GM12878 (cell line): ENCODE measurements around the gene C16orf74. TPM values are rescaled to one million over a fixed set of nuclear protein-coding genes. Genes with fewer than 3 reads are reported as not detected.
A peak's percentile ranks its signal among the peaks of the same experiment; 100 is the strongest.

Experiments
- ATAC-seq: fragments of 200-7000 bp; cut with Tn5 transposase; 3 replicates; pipeline ENCODE4 v1.9.1; 2020; ENCODE audit warnings: mild to moderate bottlenecking, moderate library complexity
- BruUV-seq: library from RNA; stranded (reverse); fragments of 400-500 nt; replicated peaks from 2 replicates; lab custom pipeline; 2021; lab: Mats Ljungman, UMichigan
- CTCF ChIA-PET: fragments of 300-600 bp; sonication (Branson Sonifier 250); formaldehyde crosslinking; extraction: SDS; loops from one replicate; lab custom pipeline; 2021; ENCODE audit warnings: inconsistent platforms; lab: Yijun Ruan, JAX
- POLR2A ChIA-PET: fragments of 350-600 bp; formaldehyde crosslinking; extraction: SDS; loops from one replicate; lab custom pipeline; 2021; ENCODE audit warnings: inconsistent platforms; lab: Charles Lee
- RAD21 ChIA-PET: fragments of 300-600 bp; sonication (Branson Sonifier 250); formaldehyde crosslinking; loops from one replicate; lab custom pipeline; 2023; ENCODE audit warnings: antibody characterized with exemption; ENCODE audit not compliant: unreplicated experiment; lab: Charles Lee
- SMC1A ChIA-PET: fragments of 300-600 bp; sonication (Branson Sonifier 250); formaldehyde crosslinking; loops from one replicate; lab custom pipeline; 2023; ENCODE audit not compliant: unreplicated experiment, uncharacterized antibody; lab: Charles Lee
- DNase-seq: peaks from one replicate; pipeline ENCODE4 v3.0.0-alpha.2; 2011; ENCODE audit warnings: low read depth, low spot score
- FAIRE-seq: peaks from 3 replicates; lab custom pipeline; 2011; peaks lifted over from hg19 to GRCh38; lab: Jason Lieb, UNC
- H2AFZ ChIP-seq: 2 replicates; pipeline ENCODE4 v1.6.0; 2011; ENCODE audit warnings: low read depth, low read length, control low read depth; ENCODE audit not compliant: control insufficient read depth
- H3K27ac ChIP-seq: 2 replicates; pipeline ENCODE4 v1.5.1; 2011; ENCODE audit warnings: control low read depth; ENCODE audit not compliant: control insufficient read depth, insufficient read depth
- H3K27me3 ChIP-seq, 2 experiments: replicated peaks in 1 of 2; 2 replicates each; pipeline versions ENCODE4 v1.6.0 to v1.6.1; 2011; ENCODE audit warnings: low read length in 1 of 2; ENCODE audit not compliant: control insufficient read depth in 2 of 2, insufficient read depth in 2 of 2
- H3K36me3 ChIP-seq, 2 experiments: 2 replicates each; pipeline ENCODE4 v1.5.1; 2011; ENCODE audit warnings: low read length in 1 of 2; ENCODE audit not compliant: control insufficient read depth in 2 of 2, insufficient read depth in 2 of 2
- H3K4me1 ChIP-seq: 2 replicates; pipeline ENCODE4 v1.6.1; 2011; ENCODE audit warnings: mild to moderate bottlenecking, low read length, moderate library complexity, mixed read lengths; ENCODE audit not compliant: control insufficient read depth, insufficient read depth
- H3K4me2 ChIP-seq: 2 replicates; pipeline ENCODE4 v1.6.0; 2011; ENCODE audit warnings: control low read depth; ENCODE audit not compliant: control insufficient read depth, insufficient read depth
- H3K4me3 ChIP-seq: fragments of 200-600 bp; sonication (generic); 2 replicates; pipeline ENCODE4 v1.5.1; 2016
- H3K79me2 ChIP-seq: 2 replicates; pipeline ENCODE4 v1.6.0; 2011; ENCODE audit warnings: low read length; ENCODE audit not compliant: control insufficient read depth, insufficient read depth
- H3K9ac ChIP-seq: 2 replicates; pipeline ENCODE4 v1.8.0; 2011; ENCODE audit warnings: low read length, control low read depth, mixed read lengths; ENCODE audit not compliant: control insufficient read depth, insufficient read depth
- H3K9me3 ChIP-seq: replicated peaks from 3 replicates; pipeline ENCODE4 v1.5.1; 2011; ENCODE audit warnings: mild to moderate bottlenecking, low read length; ENCODE audit not compliant: control insufficient read depth, insufficient read depth
- H4K20me1 ChIP-seq: 2 replicates; pipeline ENCODE4 v1.6.0; 2011; ENCODE audit not compliant: control insufficient read depth, insufficient read depth
- ATF7 ChIP-seq: fragments of 450-650 bp; IDR thresholded peaks from 2 replicates; pipeline ENCODE4 v1.6.1; 2016; ENCODE audit warnings: low read depth, mild to moderate bottlenecking
- BHLHE40 ChIP-seq, 2 experiments: fragments of 450-650 bp in 1 of 2; IDR thresholded peaks; 2 replicates each; pipeline ENCODE4 v1.6.1; 2011 to 2017; ENCODE audit warnings: low read depth in 2 of 2, borderline replicate concordance in 1 of 2, improper control_type of control experiment in 1 of 2, low read length in 1 of 2, mild to moderate bottlenecking in 1 of 2
- CBX3 ChIP-seq: fragments of 200-600 bp; sonication (generic); IDR thresholded peaks from 2 replicates; pipeline ENCODE4 v1.6.1; 2016; ENCODE audit warnings: low read depth, borderline replicate concordance
- CBX5 ChIP-seq: sonication (generic); IDR thresholded peaks from 2 replicates; pipeline ENCODE4 v1.6.1; 2016; ENCODE audit warnings: low read depth, moderate library complexity, mild to moderate bottlenecking, inconsistent platforms
- EP300 ChIP-seq, 2 experiments: fragments of 150-350 bp in 1 of 2; IDR thresholded peaks; 2 replicates each; pipeline ENCODE4 v1.6.1; 2011 to 2012; ENCODE audit warnings: low read depth in 2 of 2, low read length in 2 of 2, borderline replicate concordance in 1 of 2, improper control_type of control experiment in 1 of 2, inconsistent platforms in 1 of 2; ENCODE audit not compliant: control insufficient read depth in 1 of 2
- FOXK2 ChIP-seq: fragments of 450-650 bp; IDR thresholded peaks from 2 replicates; pipeline ENCODE4 v1.6.1; 2017; ENCODE audit warnings: mild to moderate bottlenecking, moderate library complexity
- JUNB ChIP-seq: IDR thresholded peaks from 2 replicates; pipeline ENCODE4 v1.6.1; 2016; ENCODE audit warnings: antibody characterized with exemption, mild to moderate bottlenecking
- NBN ChIP-seq: fragments of 450-650 bp; IDR thresholded peaks from 2 replicates; pipeline ENCODE4 v1.6.1; 2016
- NFIC ChIP-seq: IDR thresholded peaks from 2 replicates; pipeline ENCODE4 v1.6.1; 2012; ENCODE audit warnings: low read depth, mild to moderate bottlenecking, inconsistent platforms, low read length, moderate library complexity
- POLR2AphosphoS5 ChIP-seq: IDR thresholded peaks from 2 replicates; pipeline ENCODE4 v1.6.1; 2011; ENCODE audit warnings: mild to moderate bottlenecking, low read length, inconsistent platforms
- RCOR1 ChIP-seq: conservative IDR thresholded peaks from 2 replicates; pipeline ENCODE4 v1.6.1; 2012; ENCODE audit warnings: low read depth, low read length, improper control_type of control experiment
- RUNX3 ChIP-seq: IDR thresholded peaks from 2 replicates; pipeline ENCODE4 v1.6.1; 2012; ENCODE audit warnings: low read length, inconsistent platforms
- SMAD1 ChIP-seq: fragments of 450-650 bp; IDR thresholded peaks from 2 replicates; pipeline ENCODE4 v1.6.1; 2018; ENCODE audit warnings: mild to moderate bottlenecking, low read depth; ENCODE audit not compliant: partially characterized antibody
- WRNIP1 ChIP-seq: IDR thresholded peaks from 2 replicates; pipeline ENCODE4 v1.6.1; 2011; ENCODE audit warnings: low read depth, low read length, improper control_type of control experiment, borderline replicate concordance
- YY1 ChIP-seq: IDR thresholded peaks from 2 replicates; pipeline ENCODE4 v1.6.1; 2011; ENCODE audit warnings: low read depth, mild to moderate bottlenecking, low read length
- ZBED1 ChIP-seq: IDR thresholded peaks from 2 replicates; pipeline ENCODE4 v1.6.1; 2016; ENCODE audit warnings: borderline replicate concordance
- ZNF24 ChIP-seq: fragments of 450-650 bp; IDR thresholded peaks from 2 replicates; pipeline ENCODE4 v1.6.1; 2017; ENCODE audit warnings: antibody characterized with exemption, mild to moderate bottlenecking
- ZNF622 ChIP-seq: fragments of 450-650 bp; IDR thresholded peaks from 2 replicates; pipeline ENCODE4 v1.6.1; 2017; ENCODE audit warnings: mild to moderate bottlenecking, inconsistent platforms
- ZSCAN29 ChIP-seq: fragments of 450-650 bp; IDR thresholded peaks from 2 replicates; pipeline ENCODE4 v1.6.1; 2017; ENCODE audit warnings: mild to moderate bottlenecking, moderate library complexity
- WGBS: methylation state at CpG from one replicate; pipeline ENCODE4 v1.1.6; 2016; ENCODE audit warnings: low lambda C conversion rate; ENCODE audit not compliant: insufficient replicate concordance, insufficient coverage; ENCODE audit errors: missing lambda C conversion rate; 5-methylcytosine and 5-hydroxymethylcytosine counted together
- in situ Hi-C: fragments of 300-500 bp; cut with MboI; formaldehyde crosslinking; loops from 9 replicates; pipeline ENCODE4 v1.14.3; 2018; ENCODE audit warnings: mixed read lengths
- intact Hi-C: fragments of 100-400 bp; cut with micrococcal nuclease; formaldehyde crosslinking; loops from one replicate; pipeline ENCODE4 v1.14.2; 2022; ENCODE audit not compliant: unreplicated experiment
- polyA plus RNA-seq, 11 experiments: library from polyadenylated mRNA; depleted of rRNA in 4 of 11; unstranded in 6 of 11; stranded (reverse) in 5 of 11; fragments of >200 nt; fragmentation: Nextera tagmentation in 4 of 11; fragmentation: Illumina TruSeq in 1 of 11; extraction: Ambion mirVana in 4 of 11; extraction: Trizol in 1 of 11; gene quantifications; 1 replicate in 1 of 11; 2 replicates in 10 of 11; pipeline versions ENCODE4 v1.2.1 to v1.2.3, GENCODE V29; 2011 to 2016; ENCODE audit warnings: inconsistent platforms in 2 of 11, missing spikeins in 2 of 11, low read depth in 1 of 11
- total RNA-seq, 4 experiments: library from RNA; depleted of rRNA in 3 of 4; stranded (reverse); fragments of >200 nt in 3 of 4; fragmentation: Illumina TruSeq in 1 of 4; extraction: Trizol in 1 of 4; gene quantifications; 2 replicates each; pipeline versions ENCODE4 v1.2.1 to v1.2.3, GENCODE V29; 2013 to 2021
- TF ChIP-seq, protein P1 (sequence below): fragments of 450-650 bp; IDR thresholded peaks from 2 replicates; pipeline ENCODE4 v1.6.1; 2016; ENCODE audit warnings: mild to moderate bottlenecking
- TF ChIP-seq, protein P2 (sequence below): fragments of 450-650 bp; IDR thresholded peaks from 2 replicates; pipeline ENCODE4 v1.6.1; 2016; ENCODE audit warnings: mild to moderate bottlenecking

The C16orf74 gene
- total and polyA plus RNA-seq, 10 of the 15 experiments (the other 5 are each of a cell fraction or from before 2014, with no cell fraction given) = 0.23 to 20.1 (median 6.8) TPM

DNA sequence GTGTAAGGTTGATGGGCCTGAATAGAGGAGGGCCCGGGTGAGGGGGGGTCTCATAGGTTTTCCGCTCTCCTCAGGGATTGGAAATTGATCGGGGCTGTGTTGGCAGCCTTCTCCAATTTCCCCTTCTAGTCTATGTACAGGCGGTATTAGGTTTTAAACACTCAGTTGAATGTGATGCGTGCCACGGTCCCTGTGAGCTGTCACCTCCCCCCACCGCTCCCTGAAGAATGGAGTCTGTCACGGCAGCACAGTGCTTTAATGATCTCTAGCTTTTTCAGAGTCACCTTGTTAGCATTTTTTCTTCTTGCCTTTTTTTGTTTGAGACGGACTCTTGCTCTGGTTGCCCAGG lies 49.4 kb upstream of the C16orf74 start:
- peak in 1 of 2 experiments; percentile 32; a peak in 1 of 4 replicates for TF ChIP-seq EP300 (IDR thresholded peaks at IDR 0.05; ENCODE audit: borderline replicate concordance in 1 of 2, control insufficient read depth in 1 of 2, low read depth in 2 of 2, low read length in 2 of 2)
- no peak for TF ChIP-seq ZBED1
- peak; percentile 1; the same call in 1 of the 2 replicates for TF ChIP-seq FOXK2
- TF ChIP-seq CBX5 = no peak
- no peak for TF ChIP-seq BHLHE40 (IDR thresholded peaks at IDR 0.05; ENCODE audit: borderline replicate concordance in 1 of 2, low read depth in 2 of 2, low read length in 1 of 2)
- no peak for TF ChIP-seq ZNF622
- TF ChIP-seq, protein P1, sequence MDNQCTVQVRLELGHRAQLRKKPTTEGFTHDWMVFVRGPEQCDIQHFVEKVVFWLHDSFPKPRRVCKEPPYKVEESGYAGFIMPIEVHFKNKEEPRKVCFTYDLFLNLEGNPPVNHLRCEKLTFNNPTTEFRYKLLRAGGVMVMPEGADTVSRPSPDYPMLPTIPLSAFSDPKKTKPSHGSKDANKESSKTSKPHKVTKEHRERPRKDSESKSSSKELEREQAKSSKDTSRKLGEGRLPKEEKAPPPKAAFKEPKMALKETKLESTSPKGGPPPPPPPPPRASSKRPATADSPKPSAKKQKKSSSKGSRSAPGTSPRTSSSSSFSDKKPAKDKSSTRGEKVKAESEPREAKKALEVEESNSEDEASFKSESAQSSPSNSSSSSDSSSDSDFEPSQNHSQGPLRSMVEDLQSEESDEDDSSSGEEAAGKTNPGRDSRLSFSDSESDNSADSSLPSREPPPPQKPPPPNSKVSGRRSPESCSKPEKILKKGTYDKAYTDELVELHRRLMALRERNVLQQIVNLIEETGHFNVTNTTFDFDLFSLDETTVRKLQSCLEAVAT = no peak
- no peak for TF ChIP-seq NBN
- TF ChIP-seq NFIC = no peak
- no peak for TF ChIP-seq RCOR1
- TF ChIP-seq CBX3 = no peak
- 0 out of 2 replicates have a peak, but pooled peaks have one; percentile 29 for TF ChIP-seq WRNIP1
- TF ChIP-seq YY1 = 0 out of 2 replicates have a peak, but pooled peaks have one; percentile 11
- TF ChIP-seq, protein P2, sequence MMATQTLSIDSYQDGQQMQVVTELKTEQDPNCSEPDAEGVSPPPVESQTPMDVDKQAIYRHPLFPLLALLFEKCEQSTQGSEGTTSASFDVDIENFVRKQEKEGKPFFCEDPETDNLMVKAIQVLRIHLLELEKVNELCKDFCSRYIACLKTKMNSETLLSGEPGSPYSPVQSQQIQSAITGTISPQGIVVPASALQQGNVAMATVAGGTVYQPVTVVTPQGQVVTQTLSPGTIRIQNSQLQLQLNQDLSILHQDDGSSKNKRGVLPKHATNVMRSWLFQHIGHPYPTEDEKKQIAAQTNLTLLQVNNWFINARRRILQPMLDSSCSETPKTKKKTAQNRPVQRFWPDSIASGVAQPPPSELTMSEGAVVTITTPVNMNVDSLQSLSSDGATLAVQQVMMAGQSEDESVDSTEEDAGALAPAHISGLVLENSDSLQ = peak; percentile 22; the same call in 1 of the 2 replicates
- TF ChIP-seq ATF7 = peak; percentile 22
- TF ChIP-seq POLR2AphosphoS5 = peak; percentile 21; the same call in 1 of the 2 replicates
- TF ChIP-seq SMAD1 = no peak
- no peak for TF ChIP-seq ZSCAN29
- no peak for TF ChIP-seq ZNF24
- TF ChIP-seq RUNX3 = 0 out of 2 replicates have a peak, but pooled peaks have one; percentile 2
- TF ChIP-seq JUNB = peak; percentile 31; the same call in 1 of the 2 replicates
- H3K9me3 ChIP-seq = no peaks in the 10 kb centered on the region
- peaks cover 73% of the 10 kb centered on the region for H3K79me2 ChIP-seq
- intact Hi-C loops = loop anchor here (2.0 kb wide), 1 partner anchor 43 kb away; no protein-coding TSS in a partner anchor
- WGBS = 12% methylated on average over 9 of the region's 9 CpGs
- SMC1A ChIA-PET = no interaction called here
- POLR2A ChIA-PET = interaction anchor here (1.0 kb wide), 1 partner anchor 41 kb away, joined by 3 read pairs; no protein-coding TSS in a partner anchor
- peak overlapping the region; percentile 95 for H3K4me3 ChIP-seq
- no TSS peak for BruUV-seq
- H3K9ac ChIP-seq = peak overlapping the region; percentile 96
- peak overlapping the region; percentile 70 for H3K4me2 ChIP-seq
- H3K27me3 ChIP-seq = no peaks in the 10 kb centered on the region
- peaks cover 10 to 11% of the 10 kb centered on the region in 2 experiments for H3K36me3 ChIP-seq
- FAIRE-seq (no peak), DNase-seq (no peak), ATAC-seq (peak; percentile 37)
- H3K27ac ChIP-seq = peak overlapping the region; percentile 94
- H4K20me1 ChIP-seq = peaks cover 4% of the 10 kb centered on the region; the same call in 1 of the 2 replicates
- peaks cover 11% of the 10 kb centered on the region for H3K4me1 ChIP-seq
- H2AFZ ChIP-seq = no peak overlapping the region
- in situ Hi-C loops = loop anchor here (25.0 kb wide), 1 partner anchor 537 kb away; no protein-coding TSS in a partner anchor
- RAD21 ChIA-PET = no interaction called here
- CTCF ChIA-PET = interaction anchor here (0.7 to 2.1 kb wide), 2 partner anchors 19 to 21 kb away, joined by 3 to 11 read pairs; no protein-coding TSS in a partner anchor
